GM18526 (cell line): ENCODE measurements around the gene TFDP2.

Source experiments
- POLR2A ChIP-seq: IDR thresholded peaks from 3 replicates; pipeline ENCODE4 v1.6.1; 2011; ENCODE audit not compliant: insufficient read length; ENCODE audit errors: extremely low read depth

TFDP2 gene

GRCh38 chr3:142134799-142135325, 14.5 kb downstream of the TFDP2 start:
- no peak for TF ChIP-seq POLR2A

- no peak for TF ChIP-seq POLR2A
Observed at GRCh38 chr3:142129516-142130171, 19.7 kb downstream of the TFDP2 start.

- no peak for TF ChIP-seq POLR2A
Observed at GRCh38 chr3:142127941-142128658, 21.2 kb downstream of the TFDP2 start.

GRCh38 chr3:142124243-142124642, 25.1 kb downstream of the TFDP2 start:
- TF ChIP-seq POLR2A = no peak

GRCh38 chr3:142120707-142121106, 28.6 kb downstream of the TFDP2 start:
- no peak for TF ChIP-seq POLR2A

GRCh38 chr3:142118911-142119310, 30.4 kb downstream of the TFDP2 start:
- no peak for TF ChIP-seq POLR2A

GRCh38 chr3:142117056-142117851, 32.1 kb downstream of the TFDP2 start:
- no peak for TF ChIP-seq POLR2A

- no peak for TF ChIP-seq POLR2A
Observed at GRCh38 chr3:142115867-142116668, 33.3 kb downstream of the TFDP2 start.

- TF ChIP-seq POLR2A = no peak
Observed at GRCh38 chr3:142112601-142113000, 36.7 kb downstream of the TFDP2 start.

- no peak for TF ChIP-seq POLR2A
Observed at GRCh38 chr3:142106548-142106947, 42.8 kb downstream of the TFDP2 start.

- TF ChIP-seq POLR2A = no peak
Observed at GRCh38 chr3:142105991-142106390, 43.4 kb downstream of the TFDP2 start.

- no peak for TF ChIP-seq POLR2A
Observed at GRCh38 chr3:142104763-142105162, 44.6 kb downstream of the TFDP2 start.

GRCh38 chr3:142098964-142099363, 50.4 kb downstream of the TFDP2 start:
- TF ChIP-seq POLR2A = no peak

GRCh38 chr3:142097099-142097843, 52.1 kb downstream of the TFDP2 start:
- TF ChIP-seq POLR2A = no peak
